Lung microvascular endothelial cell (primary cell): ENCODE data around the gene PHYHIPL. TPM values are rescaled to one million over a fixed set of nuclear protein-coding genes. Genes with fewer than 3 reads are reported as not detected.

Source experiments
- DNase-seq, 2 donors: peaks; one replicate each; pipeline versions ENCODE4 v3.0.0 to v3.0.0-alpha.2; 2010; ENCODE audit warnings: low read depth in 2 of 2
- total RNA-seq: library from RNA; depleted of rRNA; stranded (reverse); fragments of >200 nt; gene quantifications from 2 replicates; pipeline ENCODE4 v1.2.1, GENCODE V29; 2014

PHYHIPL gene
- total RNA-seq, 1 donor from 2014 or later = not detected

GRCh38 chr10:59252491-59252890 is 76.0 kb downstream of the PHYHIPL start:
- no peak for DNase-seq

- no peak for DNase-seq
These were observed 79.0 kb downstream of the PHYHIPL start for GRCh38 chr10:59255463-59255862.

GRCh38 chr10:59257224-59257623 is 80.8 kb downstream of the PHYHIPL start:
- DNase-seq = no peak

- no peak for DNase-seq
These were observed 82.4 kb downstream of the PHYHIPL start for GRCh38 chr10:59258890-59259289.

- DNase-seq = no peak
These were observed 88.7 kb downstream of the PHYHIPL start for GRCh38 chr10:59265141-59265540.

- DNase-seq = no peak
These were observed 89.9 kb downstream of the PHYHIPL start for GRCh38 chr10:59266321-59266720.

- no peak for DNase-seq
These were observed 92.0 kb downstream of the PHYHIPL start for GRCh38 chr10:59268460-59268859.

GRCh38 chr10:59269651-59270050 is 93.2 kb downstream of the PHYHIPL start:
- DNase-seq = no peak

- DNase-seq = no peak
These were observed 94.0 kb downstream of the PHYHIPL start for GRCh38 chr10:59270492-59270891.

GRCh38 chr10:59271160-59271559 is 94.7 kb downstream of the PHYHIPL start:
- no peak for DNase-seq

GRCh38 chr10:59272061-59272460 is 95.6 kb downstream of the PHYHIPL start:
- no peak for DNase-seq

GRCh38 chr10:59273445-59273844 is 97.0 kb downstream of the PHYHIPL start:
- no peak for DNase-seq

- no peak for DNase-seq
These were observed 99.7 kb downstream of the PHYHIPL start for GRCh38 chr10:59276133-59276532.

- no peak for DNase-seq
These were observed 100.5 kb downstream of the PHYHIPL start for GRCh38 chr10:59276919-59277318.

GRCh38 chr10:59279476-59279875 is 103.0 kb downstream of the PHYHIPL start:
- DNase-seq = no peak

- no peak for DNase-seq
These were observed 103.6 kb downstream of the PHYHIPL start for GRCh38 chr10:59279991-59280505.

GRCh38 chr10:59281861-59282260 is 105.4 kb downstream of the PHYHIPL start:
- no peak for DNase-seq

- DNase-seq = no peak
These were observed 107.1 kb downstream of the PHYHIPL start for GRCh38 chr10:59283456-59284091.

- no peak for DNase-seq
These were observed 107.9 kb downstream of the PHYHIPL start for GRCh38 chr10:59284118-59284975.

- no peak for DNase-seq
These were observed 108.6 kb downstream of the PHYHIPL start for GRCh38 chr10:59285073-59285472.

GRCh38 chr10:59285848-59286247 is 109.4 kb downstream of the PHYHIPL start:
- DNase-seq = no peak

- no peak for DNase-seq
These were observed 111.3 kb downstream of the PHYHIPL start for GRCh38 chr10:59287587-59288255.
